GM21723 (cell line): ENCODE data around the gene KCNJ16.

Experiments
- ATAC-seq: cut with Tn5 transposase; IDR thresholded peaks from one replicate; pipeline ENCODE4 v1.9.1; 2021; ENCODE audit warnings: mild to moderate bottlenecking, moderate library complexity; ENCODE audit not compliant: unreplicated experiment

KCNJ16 gene

GRCh38 chr17:70168044-70168976 is 93.3 kb downstream of the KCNJ16 start:
- ATAC-seq, result peak; percentile 36

GRCh38 chr17:70168977-70169708 is 94.1 kb downstream of the KCNJ16 start, which contains the start of gene KCNJ2:
Gene KCNJ2 (plus strand): TSS chr17:70169532. CDS start chr17:70175040, 5,508 bp downstream.
- ATAC-seq, result peak; percentile 98

- ATAC-seq, result no peak
Measured at GRCh38 chr17:70169709-70170597, 94.9 kb downstream of the KCNJ16 start.

- no peak for ATAC-seq
Measured at GRCh38 chr17:70171159-70171558, 96.1 kb downstream of the KCNJ16 start.

- ATAC-seq, result no peak
Measured at GRCh38 chr17:70172449-70172848, 97.4 kb downstream of the KCNJ16 start.

- ATAC-seq, result no peak
Measured at GRCh38 chr17:70172923-70173322, 97.9 kb downstream of the KCNJ16 start.

GRCh38 chr17:70173681-70174080 is 98.7 kb downstream of the KCNJ16 start:
- ATAC-seq, result no peak

- ATAC-seq, result no peak
Measured at GRCh38 chr17:70181376-70181775, 106.4 kb downstream of the KCNJ16 start.

- no peak for ATAC-seq
Measured at GRCh38 chr17:70181866-70182265, 106.8 kb downstream of the KCNJ16 start.

- no peak for ATAC-seq
Measured at GRCh38 chr17:70183508-70183907, 108.5 kb downstream of the KCNJ16 start.

- no peak for ATAC-seq
Measured at GRCh38 chr17:70184207-70184606, 109.2 kb downstream of the KCNJ16 start.

GRCh38 chr17:70184770-70185169 is 109.7 kb downstream of the KCNJ16 start:
- no peak for ATAC-seq
